AG04449 (cell line): Measurements from ENCODE around the gene DPT.

ENCODE experiments used
- CTCF ChIA-PET: fragments of 350-600 bp; formaldehyde crosslinking; extraction: SDS; loops from one replicate; lab custom pipeline; 2021; ENCODE audit warnings: antibody characterized with exemption; lab: Yijun Ruan, JAX
- POLR2A ChIA-PET: fragments of 400-600, 350-600 bp; formaldehyde crosslinking; extraction: SDS; loops from one replicate; lab custom pipeline; 2020; ENCODE audit warnings: antibody characterized with exemption, inconsistent platforms; lab: Yijun Ruan, JAX
- DNase-seq: peaks from one replicate; pipeline ENCODE4 v3.0.0-alpha.2; 2010; ENCODE audit warnings: low read depth, low spot score
- H3K4me3 ChIP-seq: 2 replicates; pipeline ENCODE4 v1.5.1; 2011; ENCODE audit warnings: low read depth, mild to moderate bottlenecking, control low read depth, low read length
- TF ChIP-seq, protein P1 (sequence below): IDR thresholded peaks from one replicate; pipeline ENCODE4 v1.5.1; 2011; ENCODE audit warnings: mild to moderate bottlenecking, moderate library complexity, low read length, control low read depth, inconsistent platforms; ENCODE audit not compliant: insufficient read depth; ENCODE audit errors: missing control alignments

Gene DPT

DNA sequence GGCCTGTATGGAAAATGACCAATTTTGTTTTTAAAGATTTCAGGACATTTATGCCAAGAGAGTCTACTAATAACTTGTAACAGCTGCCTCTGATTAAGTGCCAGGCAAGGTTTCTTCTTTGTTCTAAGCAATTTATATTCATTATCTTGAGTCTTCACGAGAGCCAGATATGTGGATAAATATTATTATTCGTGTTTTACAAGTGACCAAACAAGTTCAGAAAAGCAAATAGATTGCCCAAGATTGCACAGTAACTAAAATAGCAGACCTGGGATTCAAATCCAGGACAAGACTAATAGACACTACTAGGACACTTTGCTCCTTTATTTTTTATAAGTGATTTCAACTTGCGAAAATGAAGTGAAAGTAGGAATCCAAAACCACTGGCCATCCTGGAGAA is 30.1 kb upstream of the DPT start:
- CTCF ChIA-PET: no interaction called here
- DNase-seq: no peak
- no peak overlapping the region for H3K4me3 ChIP-seq
- TF ChIP-seq, protein P1, sequence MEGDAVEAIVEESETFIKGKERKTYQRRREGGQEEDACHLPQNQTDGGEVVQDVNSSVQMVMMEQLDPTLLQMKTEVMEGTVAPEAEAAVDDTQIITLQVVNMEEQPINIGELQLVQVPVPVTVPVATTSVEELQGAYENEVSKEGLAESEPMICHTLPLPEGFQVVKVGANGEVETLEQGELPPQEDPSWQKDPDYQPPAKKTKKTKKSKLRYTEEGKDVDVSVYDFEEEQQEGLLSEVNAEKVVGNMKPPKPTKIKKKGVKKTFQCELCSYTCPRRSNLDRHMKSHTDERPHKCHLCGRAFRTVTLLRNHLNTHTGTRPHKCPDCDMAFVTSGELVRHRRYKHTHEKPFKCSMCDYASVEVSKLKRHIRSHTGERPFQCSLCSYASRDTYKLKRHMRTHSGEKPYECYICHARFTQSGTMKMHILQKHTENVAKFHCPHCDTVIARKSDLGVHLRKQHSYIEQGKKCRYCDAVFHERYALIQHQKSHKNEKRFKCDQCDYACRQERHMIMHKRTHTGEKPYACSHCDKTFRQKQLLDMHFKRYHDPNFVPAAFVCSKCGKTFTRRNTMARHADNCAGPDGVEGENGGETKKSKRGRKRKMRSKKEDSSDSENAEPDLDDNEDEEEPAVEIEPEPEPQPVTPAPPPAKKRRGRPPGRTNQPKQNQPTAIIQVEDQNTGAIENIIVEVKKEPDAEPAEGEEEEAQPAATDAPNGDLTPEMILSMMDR: no peak
- POLR2A ChIA-PET: no interaction called here

DNA sequence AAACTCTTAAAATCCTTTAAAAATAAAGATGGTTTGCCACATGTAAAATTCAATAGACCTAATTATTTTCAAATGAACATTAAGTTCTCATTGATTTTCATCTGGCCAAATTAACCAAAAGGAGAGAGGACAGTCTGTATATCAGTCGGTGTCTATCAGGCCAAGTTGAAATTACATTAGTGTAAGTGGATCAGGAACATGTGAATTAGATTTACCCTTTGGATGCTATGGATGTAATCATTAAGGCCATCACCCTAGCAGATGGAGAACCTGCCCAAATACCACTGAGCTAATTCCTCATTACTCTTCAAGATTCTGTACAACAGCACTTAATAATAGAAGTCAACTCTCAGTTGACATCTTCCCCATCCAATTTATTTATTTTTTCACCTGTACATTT is 29.5 kb upstream of the DPT start:
- CTCF ChIA-PET: no interaction called here
- TF ChIP-seq, protein P1: no peak
- no peak overlapping the region for H3K4me3 ChIP-seq
- DNase-seq: no peak
- POLR2A ChIA-PET: no interaction called here

DNA sequence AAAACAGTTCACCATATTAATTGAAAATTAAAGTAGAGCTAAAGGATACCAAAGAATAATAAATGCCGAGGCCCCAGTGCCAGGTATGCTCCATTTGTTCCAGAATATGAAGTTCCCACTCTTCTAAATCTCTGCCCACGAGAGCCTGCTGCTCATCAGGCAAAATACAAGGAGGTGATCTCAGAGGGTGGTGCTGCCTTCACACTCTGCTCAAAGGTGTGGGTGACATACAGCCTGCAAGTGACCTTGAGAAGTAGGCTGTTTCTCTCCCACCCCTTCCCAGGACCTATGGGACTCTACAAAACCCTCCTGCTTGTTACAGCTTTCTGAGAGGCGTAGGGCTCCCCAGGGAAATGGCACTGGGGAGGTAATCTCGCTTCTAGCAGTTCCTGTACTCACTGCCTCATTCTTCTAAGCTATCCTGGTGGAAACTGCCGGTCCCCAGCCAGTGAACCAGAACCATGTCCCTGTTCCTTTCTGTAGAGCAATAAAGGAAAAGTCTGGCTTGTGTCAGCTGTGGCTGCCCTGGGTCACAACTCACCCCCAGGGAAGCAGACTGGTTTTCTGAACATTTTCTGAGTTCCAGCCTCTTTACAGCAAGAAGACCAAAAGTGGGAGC is 26.9 kb upstream of the DPT start:
- no peak overlapping the region for H3K4me3 ChIP-seq
- ChIA-PET CTCF (no interaction called here), POLR2A (no interaction called here)
- TF ChIP-seq, protein P1: no peak
- DNase-seq: no peak

DNA sequence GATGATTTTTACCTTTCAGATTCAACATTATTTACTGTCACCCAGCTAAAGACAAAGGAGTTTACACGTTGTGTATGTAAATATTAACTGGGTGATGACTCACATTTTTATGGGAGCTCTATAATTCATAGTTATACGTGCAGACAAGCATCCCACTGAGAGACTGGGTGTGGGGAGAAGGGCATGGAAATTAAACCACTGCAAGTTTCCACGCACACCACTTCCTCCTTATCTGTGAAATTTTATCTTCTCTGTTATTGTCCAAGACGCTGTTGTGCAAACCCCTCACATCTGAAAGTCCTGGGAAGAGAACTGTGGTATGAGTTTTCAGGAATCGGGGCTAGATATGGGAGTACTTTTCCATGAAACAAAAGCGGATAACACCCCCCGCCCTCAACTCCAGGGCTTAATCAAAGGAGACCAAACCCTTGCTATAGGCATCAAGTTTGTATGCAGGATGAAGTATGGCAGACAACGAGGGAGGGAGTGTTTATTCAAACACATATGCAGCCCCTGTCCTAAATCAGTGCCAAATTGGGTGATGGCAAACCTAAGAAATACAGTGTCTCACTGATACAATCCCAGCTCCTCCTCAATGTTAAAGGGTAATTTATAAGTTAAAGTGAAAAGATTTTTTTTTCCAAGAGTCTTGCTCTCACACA is 23.3 kb upstream of the DPT start:
- ChIA-PET CTCF (no interaction called here), POLR2A (no interaction called here)
- H3K4me3 ChIP-seq: no peak overlapping the region
- TF ChIP-seq, protein P1: no peak
- no peak for DNase-seq

DNA sequence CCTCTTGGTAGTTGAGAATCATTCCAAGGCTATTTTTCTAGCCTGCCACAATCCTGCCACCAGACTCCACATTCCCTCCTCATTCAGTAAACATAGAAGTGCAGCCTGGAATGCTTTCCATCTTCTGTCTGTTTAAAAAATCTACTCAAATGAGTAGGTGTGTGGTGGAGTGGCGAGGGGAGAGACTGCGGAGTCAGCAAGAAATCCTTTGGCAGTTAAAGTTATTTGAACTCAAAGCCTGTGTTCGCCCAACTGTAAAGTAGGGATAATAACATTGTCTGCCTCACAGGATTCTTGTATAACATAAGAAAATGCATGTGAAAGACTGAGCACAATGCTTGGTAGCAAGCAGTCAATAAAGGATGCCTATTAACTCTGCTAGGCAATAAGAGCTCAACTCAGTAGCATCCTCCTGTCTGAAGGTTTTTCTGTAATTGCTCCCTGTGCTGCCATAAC is 22.2 kb upstream of the DPT start:
- CTCF ChIA-PET: no interaction called here
- DNase-seq: no peak
- TF ChIP-seq, protein P1: no peak
- no peak overlapping the region for H3K4me3 ChIP-seq
- POLR2A ChIA-PET: no interaction called here

DNA sequence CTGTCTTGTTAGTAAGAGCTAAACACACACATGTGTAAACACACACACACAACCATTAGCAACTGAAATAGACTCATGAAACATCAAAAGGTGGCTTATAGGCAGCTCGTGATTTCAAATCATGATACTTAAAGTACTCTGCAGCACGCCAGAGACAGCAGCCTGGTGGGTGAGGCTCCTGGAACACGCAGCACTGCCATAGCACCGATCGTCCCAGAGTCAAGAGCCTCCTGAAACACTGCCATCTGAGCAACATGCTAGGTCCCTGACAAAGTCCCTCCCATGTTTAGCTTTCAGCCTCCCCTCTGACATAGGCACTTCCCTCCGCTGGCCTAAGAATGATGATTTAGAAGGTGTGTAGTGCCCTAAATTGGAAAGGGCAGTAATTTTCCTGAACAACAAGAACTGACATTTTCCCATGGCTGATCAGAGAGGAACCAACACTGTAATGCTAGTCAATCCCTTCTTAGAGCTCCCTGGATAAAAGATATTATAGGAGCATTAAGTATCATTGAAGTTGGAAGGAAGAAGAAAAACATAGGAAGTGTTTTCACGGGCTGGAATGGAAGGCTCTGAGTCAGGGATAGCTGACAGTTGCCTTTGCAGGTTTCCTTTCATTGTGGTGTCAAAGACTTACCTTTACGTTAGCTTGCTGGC is 14.1 kb upstream of the DPT start:
- CTCF ChIA-PET: interaction anchor here (0.8 kb wide), 1 partner anchor 605 kb away, joined by 3 read pairs; no protein-coding TSS in a partner anchor

More for the DNA sequence above, 14.1 kb upstream of the DPT start:
- POLR2A ChIA-PET: no interaction called here
- H3K4me3 ChIP-seq: no peak overlapping the region
- DNase-seq: no peak
- TF ChIP-seq, protein P1: no peak
